HCT116 (cell line): Measurements from ENCODE around the gene OR2T2.
"Not testable (repeated sequence)": the region's sequence is repeated elsewhere in the genome, so short reads cannot be mapped to it uniquely, and the experiment has no call there.

Experiments
- EZH2 ChIP-seq: fragments of 200-600 bp; sonication (generic); IDR thresholded peaks from 2 replicates; pipeline ENCODE4 v1.6.1; 2017; ENCODE audit warnings: antibody characterized with exemption, mixed run types
- POLR2A ChIP-seq: IDR thresholded peaks from 2 replicates; pipeline ENCODE4 v1.7.0; 2011; ENCODE audit warnings: borderline replicate concordance; ENCODE audit not compliant: insufficient read depth, insufficient read length; ENCODE audit errors: extremely low read depth
- ZNF274 ChIP-seq: fragments of 200-500 bp; sonication (Bioruptor generic); IDR thresholded peaks from 2 replicates; pipeline ENCODE4 v1.6.1; 2014; ENCODE audit warnings: mild to moderate bottlenecking, low read depth, low read length, inconsistent platforms
- TF ChIP-seq, protein P1 (sequence below), 3 experiments: fragments of 200-600 bp in 1 of 3; sonication (generic) in 1 of 3; IDR thresholded peaks in 2 of 3; conservative IDR thresholded peaks in 1 of 3; 2 replicates each; pipeline ENCODE4 v1.5.1; 2012 to 2017; ENCODE audit warnings: low read depth in 2 of 3, low read length in 2 of 3, antibody characterized with exemption in 1 of 3, borderline replicate concordance in 1 of 3, control low read depth in 1 of 3, mild to moderate bottlenecking in 1 of 3, mixed read lengths in 1 of 3, mixed run types in 1 of 3, moderate library complexity in 1 of 3; ENCODE audit not compliant: insufficient read depth in 1 of 3

DNA sequence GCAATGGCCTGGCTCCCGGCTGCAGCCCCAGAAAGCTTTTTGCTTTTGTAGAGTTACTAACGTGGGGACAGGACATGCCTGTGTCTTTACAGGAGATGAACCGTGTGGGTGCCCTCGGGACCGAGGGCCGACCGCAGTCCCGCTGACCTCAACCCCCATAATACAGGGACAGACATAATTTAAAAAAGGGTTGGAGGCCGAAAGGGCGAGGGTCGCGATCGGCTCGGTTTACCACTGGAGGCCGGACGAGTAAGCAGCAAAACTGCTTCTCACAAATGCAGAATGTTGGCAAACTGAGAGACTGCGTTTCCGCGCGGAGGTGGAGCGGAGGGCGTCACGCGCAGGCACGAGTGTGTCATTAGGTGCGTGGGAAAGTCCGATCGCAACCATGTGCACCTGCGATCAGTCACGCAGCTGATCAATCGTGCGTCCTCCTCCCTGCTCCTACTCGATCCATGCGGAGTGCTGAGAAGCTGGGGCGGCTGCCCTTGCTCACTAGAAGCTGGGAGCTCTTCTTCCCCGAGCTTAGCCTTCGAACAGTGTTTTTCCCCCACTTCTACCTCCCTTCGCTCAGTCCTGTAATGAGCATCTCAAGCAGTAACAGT is 11.5 kb upstream of the OR2T2 start:
- TF ChIP-seq EZH2, ZNF274, POLR2A: not testable (repeated sequence)
- TF ChIP-seq, protein P1, sequence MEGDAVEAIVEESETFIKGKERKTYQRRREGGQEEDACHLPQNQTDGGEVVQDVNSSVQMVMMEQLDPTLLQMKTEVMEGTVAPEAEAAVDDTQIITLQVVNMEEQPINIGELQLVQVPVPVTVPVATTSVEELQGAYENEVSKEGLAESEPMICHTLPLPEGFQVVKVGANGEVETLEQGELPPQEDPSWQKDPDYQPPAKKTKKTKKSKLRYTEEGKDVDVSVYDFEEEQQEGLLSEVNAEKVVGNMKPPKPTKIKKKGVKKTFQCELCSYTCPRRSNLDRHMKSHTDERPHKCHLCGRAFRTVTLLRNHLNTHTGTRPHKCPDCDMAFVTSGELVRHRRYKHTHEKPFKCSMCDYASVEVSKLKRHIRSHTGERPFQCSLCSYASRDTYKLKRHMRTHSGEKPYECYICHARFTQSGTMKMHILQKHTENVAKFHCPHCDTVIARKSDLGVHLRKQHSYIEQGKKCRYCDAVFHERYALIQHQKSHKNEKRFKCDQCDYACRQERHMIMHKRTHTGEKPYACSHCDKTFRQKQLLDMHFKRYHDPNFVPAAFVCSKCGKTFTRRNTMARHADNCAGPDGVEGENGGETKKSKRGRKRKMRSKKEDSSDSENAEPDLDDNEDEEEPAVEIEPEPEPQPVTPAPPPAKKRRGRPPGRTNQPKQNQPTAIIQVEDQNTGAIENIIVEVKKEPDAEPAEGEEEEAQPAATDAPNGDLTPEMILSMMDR (IDR thresholded peaks at IDR 0.05 in 2 of 3, conservative IDR thresholded peaks at IDR 0.05 in 1 of 3; ENCODE audit: borderline replicate concordance in 1 of 3, insufficient read depth in 1 of 3, low read depth in 2 of 3, low read length in 2 of 3) = not testable (repeated sequence)
